ENCODE results near the gene BCL7B.
A peak's percentile ranks its signal among the peaks of the same experiment; 100 is the strongest.
"Not testable (repeated sequence)": the region's sequence is repeated elsewhere in the genome, so short reads cannot be mapped to it uniquely, and the experiment has no call there.

BCL7B gene

DNA sequence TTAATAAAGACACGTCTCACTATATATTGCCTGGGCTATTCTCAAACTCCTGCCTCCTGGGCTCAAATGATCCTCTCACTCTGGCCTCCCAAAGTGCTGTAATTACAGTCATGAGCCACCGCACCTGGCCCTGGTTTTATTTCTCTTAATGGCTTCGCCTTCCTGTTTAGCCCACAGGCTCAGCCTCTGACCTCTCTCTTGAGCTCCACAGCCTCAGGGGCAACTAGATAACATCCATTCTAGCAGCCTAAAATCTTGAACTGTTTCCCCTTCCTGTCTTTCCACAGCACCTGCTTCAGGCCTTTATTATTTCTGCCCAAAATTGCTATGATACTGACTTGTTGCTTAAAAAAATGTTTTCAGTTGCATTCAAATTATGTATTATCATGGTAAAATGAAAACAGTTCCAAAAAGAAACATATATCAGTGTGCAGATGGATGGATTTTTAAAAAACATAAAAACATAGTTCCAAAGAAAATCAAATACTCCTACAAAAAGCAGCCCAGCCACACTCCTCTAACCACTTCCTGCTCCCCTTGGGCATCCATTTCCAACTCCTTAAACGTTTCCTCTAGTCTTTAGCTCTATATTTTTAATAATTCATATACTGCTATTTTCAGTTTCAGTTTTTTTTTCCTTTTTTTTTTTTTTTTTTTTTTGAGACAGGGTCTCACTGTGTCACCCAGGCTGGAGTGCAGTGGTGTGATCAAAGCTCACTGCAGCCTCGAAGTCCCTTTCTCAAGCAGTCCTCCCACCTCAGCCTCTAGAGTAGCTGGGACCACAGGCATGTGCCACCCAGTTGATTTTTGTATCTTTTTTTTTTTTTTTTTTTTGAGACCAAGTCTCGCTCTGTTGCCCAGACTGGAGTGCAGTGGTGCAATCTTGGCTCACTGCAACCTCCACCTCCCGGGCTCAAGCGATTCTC lies 30.3 kb downstream of the BCL7B start:
- POLR2A ChIA-PET (ENCODE audit: low non-redundant PET), result interaction anchor here (0.7 kb wide), 1 partner anchor 16 kb away, joined by 10 read pairs; no protein-coding TSS in a partner anchor
- peak overlapping the region; percentile 36; the same call in 1 of the 2 replicates for H3K27ac ChIP-seq
- no peak for TF ChIP-seq CTCF (conservative IDR thresholded peaks at IDR 0.05; ENCODE audit: low read depth)
- DNase-seq (ENCODE audit: low spot score), result no peak
- CTCF ChIA-PET, result interaction anchor here (0.6 kb wide), 1 partner anchor 25 kb away, joined by 3 read pairs; no protein-coding TSS in a partner anchor

DNA sequence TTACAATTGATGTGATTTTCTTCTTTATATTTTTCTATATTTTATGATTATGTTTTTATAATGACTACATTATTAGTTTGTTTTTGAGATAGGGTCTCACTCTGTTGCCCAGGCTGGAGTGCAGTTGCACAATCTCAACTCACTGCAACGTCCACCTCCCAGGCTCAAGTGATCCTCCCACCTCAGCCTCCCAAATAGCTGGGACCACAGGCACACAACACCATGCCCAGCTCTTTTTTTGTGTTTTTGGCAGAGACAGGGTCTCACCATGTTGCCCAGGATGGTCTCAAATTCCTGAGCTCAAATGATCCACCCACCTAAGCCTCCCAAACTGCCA lies 31.4 kb downstream of the BCL7B start:
- DNase-seq (ENCODE audit: low spot score); CTCF ChIA-PET; POLR2A ChIA-PET (ENCODE audit: low non-redundant PET): not testable (repeated sequence)
- H3K27ac ChIP-seq, result peak overlapping the region; percentile 36

GRCh38 chr7:73522105-73522872 lies 35.2 kb downstream of the BCL7B start, which contains the start of gene BAZ1B:
Gene BAZ1B (minus strand): TSS chr7:73522293. CDS start chr7:73521933, 360 bp downstream.
- no peak for TF ChIP-seq CTCF (conservative IDR thresholded peaks at IDR 0.05; ENCODE audit: low read depth)
- peak within 1 kb of the TSS; percentile 93 for H3K27ac ChIP-seq
- peak; percentile 99 for DNase-seq (ENCODE audit: low spot score)
- CTCF ChIA-PET, result interaction anchor here (0.6 kb wide), 1 partner anchor 12 kb away, joined by 4 read pairs; no protein-coding TSS in a partner anchor
- POLR2A ChIA-PET (ENCODE audit: low non-redundant PET), result no interaction called here

- H3K27ac ChIP-seq, result peak overlapping the region; percentile 93
- no peak for TF ChIP-seq CTCF (conservative IDR thresholded peaks at IDR 0.05; ENCODE audit: low read depth)
- DNase-seq (ENCODE audit: low spot score), result peak; percentile 60
- ChIA-PET CTCF (interaction anchor here (0.6 kb wide), 1 partner anchor 13 kb away, joined by 4 read pairs; no protein-coding TSS in a partner anchor), POLR2A (ENCODE audit: low non-redundant PET) (interaction anchor here (0.7 kb wide), 1 partner anchor 635 kb away, joined by 4 read pairs; no protein-coding TSS in a partner anchor)
Measured at GRCh38 chr7:73521636-73522104, 35.8 kb downstream of the BCL7B start.

- CTCF ChIA-PET, result interaction anchor here (0.6 kb wide), 1 partner anchor 18 kb away, joined by 3 read pairs; no protein-coding TSS in a partner anchor
- POLR2A ChIA-PET (ENCODE audit: low non-redundant PET), result interaction anchor here (0.7 kb wide), 1 partner anchor 635 kb away, joined by 4 read pairs; no protein-coding TSS in a partner anchor
- peak; percentile 25 for DNase-seq (ENCODE audit: low spot score)
- no peak for TF ChIP-seq CTCF (conservative IDR thresholded peaks at IDR 0.05; ENCODE audit: low read depth)
- peak overlapping the region; percentile 93 for H3K27ac ChIP-seq
Measured at GRCh38 chr7:73520673-73521635, 36.5 kb downstream of the BCL7B start.

Measured in RWPE1 (cell line).